Stomach (tissue), 9 donors: ENCODE data around the gene EVA1C. TPM values are rescaled to one million over a fixed set of nuclear protein-coding genes. Genes with fewer than 3 reads are reported as not detected.
"Not testable (repeated sequence)": the region's sequence is repeated elsewhere in the genome, so short reads cannot be mapped to it uniquely, and the experiment has no call there.

Experiments used
- DNase-seq, 2 donors: peaks; one replicate each; pipeline versions ENCODE4 v3.0.0 to v3.0.0-alpha.2; 2013 to 2019
- H3K27ac ChIP-seq, 5 donors: fragments of 200-600 bp in 4 of 5; sonication (generic) in 4 of 5; one replicate each; pipeline ENCODE4 v1.5.1; 2013 to 2019; ENCODE audit warnings: mild to moderate bottlenecking in 1 of 5, moderate library complexity in 1 of 5
- H3K27me3 ChIP-seq, 3 donors: fragments of 200-600 bp; sonication (generic); one replicate each; pipeline ENCODE4 v1.5.1; 2017 to 2019; ENCODE audit warnings: mixed run types in 1 of 3
- H3K36me3 ChIP-seq, 4 donors: fragments of 200-600 bp; sonication (generic); 1 replicate in 3 of 4; 2 replicates in 1 of 4; pipeline ENCODE4 v1.5.1; 2016 to 2019
- H3K4me1 ChIP-seq, 4 donors: fragments of 200-600 bp; sonication (generic); one replicate each; pipeline ENCODE4 v1.5.1; 2016 to 2019
- H3K4me3 ChIP-seq, 4 donors: fragments of 200-600 bp; sonication (generic) in 3 of 4; one replicate each; pipeline ENCODE4 v1.5.1; 2016 to 2019; ENCODE audit warnings: mild to moderate bottlenecking in 1 of 4
- H3K9me3 ChIP-seq, 4 donors: fragments of 200-600 bp; sonication (generic); one replicate each; pipeline ENCODE4 v1.5.1; 2016 to 2019
- CTCF ChIP-seq, 7 experiments: fragments of 450-650 bp in 4 of 7; fragments of 200-600 bp in 3 of 7; sonication (generic) in 3 of 7; IDR thresholded peaks; one replicate each; pipeline ENCODE4 v1.5.1; 2016 to 2019; ENCODE audit warnings: antibody characterized with exemption in 7 of 7, control low read depth in 2 of 7, mild to moderate bottlenecking in 1 of 7
- EP300 ChIP-seq: sonication (generic); formaldehyde crosslinking; IDR thresholded peaks from one replicate; pipeline ENCODE4 v1.6.1; 2017; ENCODE audit warnings: antibody characterized with exemption
- POLR2A ChIP-seq, 4 donors: fragments of 450-650 bp; IDR thresholded peaks; one replicate each; pipeline ENCODE4 v1.6.1; 2016; ENCODE audit warnings: antibody characterized with exemption in 4 of 4, control low read depth in 2 of 4, mild to moderate bottlenecking in 1 of 4, moderate library complexity in 1 of 4
- POLR2AphosphoS5 ChIP-seq, 3 donors: sonication (generic); formaldehyde crosslinking; IDR thresholded peaks; one replicate each; pipeline ENCODE4 v1.6.1; 2016; ENCODE audit warnings: antibody characterized with exemption in 3 of 3
- WGBS, 5 donors: extraction: QIAGEN DNeasy Blood & Tissue Kit in 3 of 5; methylation state at CpG; one replicate each; pipeline versions ENCODE4 v1.1.5 to v1.1.7; 2013 to 2018; 5-methylcytosine and 5-hydroxymethylcytosine counted together
- intact Hi-C: fragments of 100-400 bp; cut with DNase I; formaldehyde crosslinking; loops from one replicate; pipeline ENCODE4 v1.15.1; 2023; ENCODE audit warnings: low total_unique reads
- polyA plus RNA-seq, 3 donors: library from polyadenylated mRNA; stranded (reverse); fragments of 200-250 nt; gene quantifications; one replicate each; pipeline ENCODE4 v1.2.3, GENCODE V29; 2013
- total RNA-seq, 5 donors: library from RNA; depleted of rRNA; stranded (reverse); fragments of >200 nt; gene quantifications; one replicate each; pipeline versions ENCODE4 v1.1.0 to v1.2.3, GENCODE V29; 2014 to 2016
- donor health status: healthy with polysubstance abuse.
- donor health status: Bipolar disorder and iron deficiency.
- donor health status: healthy.

The EVA1C gene
- total and polyA plus RNA-seq, 8 donors, result 10.6 to 142 (median 42.9) TPM

GRCh38 chr21:32507342-32507919 lies 94.9 kb downstream of the EVA1C start:
- H3K4me1 ChIP-seq, result no peaks in the 10 kb centered on the region
- no peak for DNase-seq
- H3K27me3 ChIP-seq, result no peaks in the 10 kb centered on the region
- no peak overlapping the region for H3K4me3 ChIP-seq
- WGBS, 5 donors, result 92 to 99% (median 93%) methylated on average over 16 of the region's 16 CpGs
- H3K27ac ChIP-seq, result no peak overlapping the region
- intact Hi-C loops, result no loop called here
- H3K36me3 ChIP-seq, result peaks cover 11 to 86% (median 78%) of the 10 kb centered on the region in 4 donors
- H3K9me3 ChIP-seq, result no peaks in the 10 kb centered on the region
- TF ChIP-seq POLR2AphosphoS5 (IDR thresholded peaks at IDR 0.05) (no peak), EP300 (no peak), CTCF (IDR thresholded peaks at IDR 0.05) (no peak), POLR2A (IDR thresholded peaks at IDR 0.05) (no peak)

GRCh38 chr21:32508036-32508435 lies 95.5 kb downstream of the EVA1C start:
- peaks cover 5 to 81% (median 74%) of the 10 kb centered on the region in 4 donors for H3K36me3 ChIP-seq
- H3K4me3 ChIP-seq, DNase-seq, H3K9me3 ChIP-seq, H3K4me1 ChIP-seq, H3K27me3 ChIP-seq, H3K27ac ChIP-seq, intact Hi-C loops: not testable (repeated sequence)
- 73 to 87% (median 74%) methylated on average over 4 of the region's 4 CpGs for WGBS, 5 donors

- 93 to 96% (median 95%) methylated on average over 8 to 9 of the region's 9 CpGs for WGBS, 5 donors
- Histone ChIP-seq H3K36me3 (peaks cover 3 to 75% (median 70%) of the 10 kb centered on the region in 4 donors), H3K4me3 (no peak overlapping the region), H3K9me3 (no peaks in the 10 kb centered on the region), H3K27me3 (no peaks in the 10 kb centered on the region), H3K27ac (no peak overlapping the region), H3K4me1 (no peaks in the 10 kb centered on the region)
- DNase-seq, result no peak
- TF ChIP-seq POLR2A (IDR thresholded peaks at IDR 0.05) (no peak), CTCF (IDR thresholded peaks at IDR 0.05) (no peak)
- intact Hi-C loops, result no loop called here
Observed at GRCh38 chr21:32508558-32508957, 96.1 kb downstream of the EVA1C start.

GRCh38 chr21:32508975-32509374 lies 96.5 kb downstream of the EVA1C start:
- DNase-seq, H3K4me1 ChIP-seq: not testable (repeated sequence)
- H3K36me3 ChIP-seq, result peaks cover 3 to 71% (median 66%) of the 10 kb centered on the region in 4 donors

GRCh38 chr21:32514275-32515055 lies 102.0 kb downstream of the EVA1C start:
- Histone ChIP-seq H3K4me1 (peaks cover 0 to 9% (median 0%) of the 10 kb centered on the region in 4 donors), H3K36me3 (peaks cover 0 to 37% (median 31%) of the 10 kb centered on the region in 4 donors), H3K9me3 (no peaks in the 10 kb centered on the region), H3K4me3 (no peak overlapping the region), H3K27me3 (no peaks in the 10 kb centered on the region), H3K27ac (no peak overlapping the region)
- 77 to 84% (median 79%) methylated on average over 12 of the region's 12 CpGs for WGBS, 5 donors
- TF ChIP-seq POLR2A (IDR thresholded peaks at IDR 0.05) (no peak), EP300 (no peak), CTCF (IDR thresholded peaks at IDR 0.05) (no peak), POLR2AphosphoS5 (IDR thresholded peaks at IDR 0.05) (no peak)
- DNase-seq, result no peak
- intact Hi-C loops, result no loop called here

More at GRCh38 chr21:32508975-32509374, 96.5 kb downstream of the EVA1C start:
- H3K4me3 ChIP-seq, H3K27ac ChIP-seq, intact Hi-C loops, H3K27me3 ChIP-seq, H3K9me3 ChIP-seq: not testable (repeated sequence)
- 89 to 100% (median 97%) methylated on average over 2 of the region's 2 CpGs for WGBS, 5 donors
